SHP77 (cell line): ENCODE measurements around the gene AIP.
"Not testable (repeated sequence)": the region's sequence is repeated elsewhere in the genome, so short reads cannot be mapped to it uniquely, and the experiment has no call there.

Source experiments
- DNase-seq, 2 experiments: peaks; one replicate each; lab custom pipeline; 2025; lab: John Stamatoyannopoulos, UW

The AIP gene

GRCh38 chr11:67507242-67507863 lies 24.5 kb downstream of the AIP start:
- DNase-seq = no peak

GRCh38 chr11:67507864-67508485 lies 25.1 kb downstream of the AIP start, which contains the start of gene CDK2AP2:
Gene CDK2AP2, minus strand, starts transcription at chr11:67508162. Its CDS starts 80 bp downstream, at chr11:67508082.
- DNase-seq = peak; percentile 100

- peak; percentile 99 for DNase-seq
These were observed 25.8 kb downstream of the AIP start for GRCh38 chr11:67508486-67509121.

- DNase-seq = no peak
These were observed 27.2 kb downstream of the AIP start for GRCh38 chr11:67510023-67510345.

- DNase-seq = not testable (repeated sequence)
These were observed 28.7 kb downstream of the AIP start for GRCh38 chr11:67511558-67511957.

- DNase-seq = no peak
These were observed 31.3 kb downstream of the AIP start for GRCh38 chr11:67514116-67514515.

- no peak for DNase-seq
These were observed 34.0 kb downstream of the AIP start for GRCh38 chr11:67516806-67517205.

- DNase-seq = no peak
These were observed 35.1 kb downstream of the AIP start for GRCh38 chr11:67517784-67518552.

GRCh38 chr11:67519726-67520125 lies 36.9 kb downstream of the AIP start:
- DNase-seq = no peak

- no peak for DNase-seq
These were observed 38.3 kb downstream of the AIP start for GRCh38 chr11:67520856-67521824.

GRCh38 chr11:67521924-67522323 lies 39.1 kb downstream of the AIP start:
- DNase-seq = no peak

- no peak for DNase-seq
These were observed 39.5 kb downstream of the AIP start for GRCh38 chr11:67522338-67522737.

GRCh38 chr11:67522844-67523555 lies 40.2 kb downstream of the AIP start, which contains the start of gene CABP2:
Gene CABP2, minus strand, starts transcription at chr11:67523446. Its CDS starts 120 bp downstream, at chr11:67523326.
- DNase-seq = no peak

GRCh38 chr11:67523556-67524479 lies 41.0 kb downstream of the AIP start:
- no peak for DNase-seq

- DNase-seq = no peak
These were observed 41.6 kb downstream of the AIP start for GRCh38 chr11:67524480-67524808.

- DNase-seq = no peak
These were observed 42.6 kb downstream of the AIP start for GRCh38 chr11:67525275-67525976.

- no peak for DNase-seq
These were observed 45.5 kb downstream of the AIP start for GRCh38 chr11:67528376-67528775.

GRCh38 chr11:67530282-67530592 lies 47.4 kb downstream of the AIP start:
- no peak for DNase-seq

- DNase-seq = no peak
These were observed 50.1 kb downstream of the AIP start for GRCh38 chr11:67532889-67533288.
